ENCODE measurements around the gene CD53.

Gene CD53

GRCh38 chr1:110880708-110881374 lies 7.9 kb downstream of the CD53 start:
- no peaks in the 10 kb centered on the region for H3K4me1 ChIP-seq

GRCh38 chr1:110888049-110888448 lies 15.1 kb downstream of the CD53 start:
- H3K9me3 ChIP-seq = no peaks in the 10 kb centered on the region
- no peaks in the 10 kb centered on the region for H3K4me1 ChIP-seq
- H3K4me3 ChIP-seq = no peak overlapping the region
- in situ Hi-C loops (cut with MboI; ENCODE audit: low sequenced_read_pairs) = no loop called here
- H3K27me3 ChIP-seq (ENCODE audit: low read depth) = no peaks in the 10 kb centered on the region
- no peak for DNase-seq (ENCODE audit: low spot score in 2 of 2)
- H3K36me3 ChIP-seq (replicated peaks) = no peaks in the 10 kb centered on the region

More at GRCh38 chr1:110880708-110881374, 7.9 kb downstream of the CD53 start:
- H3K27me3 ChIP-seq (ENCODE audit: low read depth) = peaks cover 3% of the 10 kb centered on the region
- no peaks in the 10 kb centered on the region for H3K36me3 ChIP-seq (replicated peaks)
- no peak overlapping the region for H3K4me3 ChIP-seq
- no peak for DNase-seq (ENCODE audit: low spot score in 2 of 2)
- H3K9me3 ChIP-seq = no peaks in the 10 kb centered on the region
- in situ Hi-C loops (cut with MboI; ENCODE audit: low sequenced_read_pairs) = no loop called here

GRCh38 chr1:110888641-110889040 lies 15.7 kb downstream of the CD53 start:
- Histone ChIP-seq H3K36me3 (replicated peaks) (no peaks in the 10 kb centered on the region), H3K4me1 (no peaks in the 10 kb centered on the region), H3K27me3 (ENCODE audit: low read depth) (no peaks in the 10 kb centered on the region), H3K4me3 (no peak overlapping the region), H3K9me3 (no peaks in the 10 kb centered on the region)
- DNase-seq (ENCODE audit: low spot score in 2 of 2) = no peak
- in situ Hi-C loops (cut with MboI; ENCODE audit: low sequenced_read_pairs) = no loop called here

GRCh38 chr1:110890474-110891196 lies 17.7 kb downstream of the CD53 start:
- DNase-seq (ENCODE audit: low spot score in 2 of 2) = no peak
- Histone ChIP-seq H3K36me3 (replicated peaks) (no peaks in the 10 kb centered on the region), H3K4me3 (no peak overlapping the region), H3K9me3 (no peaks in the 10 kb centered on the region), H3K27me3 (ENCODE audit: low read depth) (no peaks in the 10 kb centered on the region), H3K4me1 (no peaks in the 10 kb centered on the region)
- in situ Hi-C loops (cut with MboI; ENCODE audit: low sequenced_read_pairs) = no loop called here

- no peaks in the 10 kb centered on the region for H3K9me3 ChIP-seq
- no peaks in the 10 kb centered on the region for H3K27me3 ChIP-seq (ENCODE audit: low read depth)
- no peak overlapping the region for H3K4me3 ChIP-seq
- DNase-seq (ENCODE audit: low spot score in 2 of 2) = no peak
- in situ Hi-C loops (cut with MboI; ENCODE audit: low sequenced_read_pairs) = no loop called here
- no peaks in the 10 kb centered on the region for H3K36me3 ChIP-seq (replicated peaks)
- H3K4me1 ChIP-seq = no peaks in the 10 kb centered on the region
These were observed 21.1 kb downstream of the CD53 start for GRCh38 chr1:110893908-110894490.

- no peak for DNase-seq (ENCODE audit: low spot score in 2 of 2)
- Histone ChIP-seq H3K27me3 (ENCODE audit: low read depth) (no peaks in the 10 kb centered on the region), H3K36me3 (replicated peaks) (no peaks in the 10 kb centered on the region), H3K9me3 (no peaks in the 10 kb centered on the region), H3K4me3 (no peak overlapping the region), H3K4me1 (no peaks in the 10 kb centered on the region)
- in situ Hi-C loops (cut with MboI; ENCODE audit: low sequenced_read_pairs) = no loop called here
These were observed 23.1 kb downstream of the CD53 start for GRCh38 chr1:110896090-110896489.

GRCh38 chr1:110897681-110898080 lies 24.7 kb downstream of the CD53 start:
- H3K36me3 ChIP-seq (replicated peaks) = no peaks in the 10 kb centered on the region
- H3K4me1 ChIP-seq = no peaks in the 10 kb centered on the region
- no peak overlapping the region for H3K4me3 ChIP-seq
- H3K9me3 ChIP-seq = no peaks in the 10 kb centered on the region
- DNase-seq (ENCODE audit: low spot score in 2 of 2) = no peak
- H3K27me3 ChIP-seq (ENCODE audit: low read depth) = no peaks in the 10 kb centered on the region
- in situ Hi-C loops (cut with MboI; ENCODE audit: low sequenced_read_pairs) = no loop called here

GRCh38 chr1:110898734-110899457 lies 25.9 kb downstream of the CD53 start:
- Histone ChIP-seq H3K9me3 (no peaks in the 10 kb centered on the region), H3K4me3 (no peak overlapping the region), H3K36me3 (replicated peaks) (no peaks in the 10 kb centered on the region), H3K4me1 (no peaks in the 10 kb centered on the region), H3K27me3 (ENCODE audit: low read depth) (no peaks in the 10 kb centered on the region)
- DNase-seq (ENCODE audit: low spot score in 2 of 2) = no peak
- in situ Hi-C loops (cut with MboI; ENCODE audit: low sequenced_read_pairs) = no loop called here

- no peaks in the 10 kb centered on the region for H3K9me3 ChIP-seq
- H3K36me3 ChIP-seq (replicated peaks) = no peaks in the 10 kb centered on the region
- H3K4me3 ChIP-seq = no peak overlapping the region
- in situ Hi-C loops (cut with MboI; ENCODE audit: low sequenced_read_pairs) = no loop called here
- DNase-seq (ENCODE audit: low spot score in 2 of 2) = no peak
- no peaks in the 10 kb centered on the region for H3K27me3 ChIP-seq (ENCODE audit: low read depth)
- no peaks in the 10 kb centered on the region for H3K4me1 ChIP-seq
These were observed 26.5 kb downstream of the CD53 start for GRCh38 chr1:110899458-110899843.

- Histone ChIP-seq H3K4me3 (no peak overlapping the region), H3K36me3 (replicated peaks) (no peaks in the 10 kb centered on the region), H3K27me3 (ENCODE audit: low read depth) (no peaks in the 10 kb centered on the region), H3K9me3 (no peaks in the 10 kb centered on the region), H3K4me1 (no peaks in the 10 kb centered on the region)
- no peak for DNase-seq (ENCODE audit: low spot score in 2 of 2)
- in situ Hi-C loops (cut with MboI; ENCODE audit: low sequenced_read_pairs) = no loop called here
These were observed 30.0 kb downstream of the CD53 start for GRCh38 chr1:110902820-110903463.

- DNase-seq (ENCODE audit: low spot score in 2 of 2) = no peak
- no peaks in the 10 kb centered on the region for H3K4me1 ChIP-seq
- H3K4me3 ChIP-seq = no peak overlapping the region
- H3K9me3 ChIP-seq = no peaks in the 10 kb centered on the region
- in situ Hi-C loops (cut with MboI; ENCODE audit: low sequenced_read_pairs) = no loop called here
- H3K27me3 ChIP-seq (ENCODE audit: low read depth) = no peaks in the 10 kb centered on the region
- no peaks in the 10 kb centered on the region for H3K36me3 ChIP-seq (replicated peaks)
These were observed 31.0 kb downstream of the CD53 start for GRCh38 chr1:110903853-110904500.

- DNase-seq (ENCODE audit: low spot score in 2 of 2) = no peak
- H3K36me3 ChIP-seq (replicated peaks) = no peaks in the 10 kb centered on the region
- no peaks in the 10 kb centered on the region for H3K9me3 ChIP-seq
- H3K27me3 ChIP-seq (ENCODE audit: low read depth) = no peaks in the 10 kb centered on the region
- H3K4me1 ChIP-seq = no peaks in the 10 kb centered on the region
- in situ Hi-C loops (cut with MboI; ENCODE audit: low sequenced_read_pairs) = no loop called here
- no peak overlapping the region for H3K4me3 ChIP-seq
These were observed 39.8 kb downstream of the CD53 start for GRCh38 chr1:110912784-110913183.

GRCh38 chr1:110914676-110915075 lies 41.7 kb downstream of the CD53 start:
- in situ Hi-C loops (cut with MboI; ENCODE audit: low sequenced_read_pairs) = no loop called here
- Histone ChIP-seq H3K27me3 (ENCODE audit: low read depth) (no peaks in the 10 kb centered on the region), H3K4me1 (no peaks in the 10 kb centered on the region), H3K36me3 (replicated peaks) (no peaks in the 10 kb centered on the region), H3K4me3 (no peak overlapping the region), H3K9me3 (no peaks in the 10 kb centered on the region)
- no peak for DNase-seq (ENCODE audit: low spot score in 2 of 2)
